K562 (cell line): ENCODE measurements around the gene RHEBL1. TPM values are rescaled to one million over a fixed set of nuclear protein-coding genes. Genes with fewer than 3 reads are reported as not detected.

Source experiments
- ATAC-seq: fragments of 200-7000 bp; cut with Tn5 transposase; 3 replicates; pipeline ENCODE4 v1.9.1; 2020; ENCODE audit warnings: moderate library complexity
- BruUV-seq: library from RNA; stranded (reverse); fragments of 400-500 nt; replicated peaks from 2 replicates; lab custom pipeline; 2021; lab: Mats Ljungman, UMichigan
- CTCF ChIA-PET: fragments of 300-600 bp; formaldehyde crosslinking; extraction: SDS; loops from one replicate; lab custom pipeline; 2021; ENCODE audit warnings: low intra/inter-chr PET ratio; lab: Yijun Ruan, JAX
- POLR2A ChIA-PET: fragments of 300-600, 350-650 bp; sonication (Branson Sonifier 250); formaldehyde crosslinking; extraction: SDS; loops from one replicate; lab custom pipeline; 2021; ENCODE audit warnings: antibody characterized with exemption, inconsistent platforms; lab: Yijun Ruan, JAX
- DNase-seq, 4 experiments: peaks; one replicate each; pipeline versions ENCODE4 v3.0.0 to v3.0.0-alpha.2; 2011 to 2018; ENCODE audit warnings: low spot score in 3 of 4, mixed read lengths in 3 of 4; ENCODE audit errors: extremely low read depth in 1 of 4
- FAIRE-seq: peaks from 2 replicates; lab custom pipeline; 2011; peaks lifted over from hg19 to GRCh38; lab: Jason Lieb, UNC
- H2AFZ ChIP-seq: 2 replicates; pipeline ENCODE4 v1.6.0; 2011; ENCODE audit warnings: low read depth, low read length, control low read depth, inconsistent platforms
- H3K27ac ChIP-seq: fragments of 200-600 bp; 3 replicates; pipeline ENCODE4 v1.8.0; 2011; ENCODE audit warnings: low read depth, mild to moderate bottlenecking, control low read depth, inconsistent platforms, low read length, moderate library complexity, mixed read lengths; ENCODE audit errors: extremely low read depth
- H3K27me3 ChIP-seq, 2 experiments: fragments of 300-600 bp in 1 of 2; 2 replicates in 1 of 2; 3 replicates in 1 of 2; pipeline versions ENCODE4 v1.6.0 to v1.8.0; 2011; ENCODE audit warnings: inconsistent platforms in 2 of 2, low read length in 2 of 2, mild to moderate bottlenecking in 1 of 2, mixed read lengths in 1 of 2, moderate library complexity in 1 of 2; ENCODE audit not compliant: control insufficient read depth in 2 of 2, insufficient read depth in 2 of 2
- H3K36me3 ChIP-seq: fragments of 300-600 bp; 3 replicates; pipeline ENCODE4 v1.8.0; 2011; ENCODE audit warnings: mild to moderate bottlenecking, low read length, inconsistent platforms; ENCODE audit not compliant: control insufficient read depth, insufficient read depth
- H3K4me1 ChIP-seq, 2 experiments: fragments of 200-600 bp in 1 of 2; replicated peaks in 1 of 2; 2 replicates in 1 of 2; 3 replicates in 1 of 2; pipeline versions ENCODE4 v1.5.1 to v1.8.0; 2011; ENCODE audit warnings: inconsistent platforms in 2 of 2, low read length in 2 of 2, mild to moderate bottlenecking in 1 of 2, mixed read lengths in 1 of 2, moderate library complexity in 1 of 2; ENCODE audit not compliant: control insufficient read depth in 2 of 2, insufficient read depth in 2 of 2
- H3K4me2 ChIP-seq: 2 replicates; pipeline ENCODE4 v1.6.1; 2011; ENCODE audit warnings: low read length, control low read depth, inconsistent platforms, mixed read lengths; ENCODE audit not compliant: insufficient read depth
- H3K4me3 ChIP-seq: fragments of 200-600 bp; sonication (generic), shearing (Covaris generic); 2 replicates; pipeline ENCODE4 v1.5.1; 2016; ENCODE audit warnings: control low read depth, inconsistent platforms
- H3K79me2 ChIP-seq: fragments of 200-600 bp; 3 replicates; pipeline ENCODE4 v1.8.0; 2011; ENCODE audit warnings: low read length, inconsistent platforms; ENCODE audit not compliant: control insufficient read depth, insufficient read depth
- H3K9ac ChIP-seq, 2 experiments: 2 replicates each; pipeline versions ENCODE4 v1.6.0 to v1.6.1; 2011; ENCODE audit warnings: low read depth in 2 of 2, low read length in 2 of 2, control low read depth in 1 of 2, inconsistent platforms in 1 of 2, mild to moderate bottlenecking in 1 of 2, mixed read lengths in 1 of 2; ENCODE audit not compliant: insufficient read depth in 1 of 2
- H3K9me1 ChIP-seq: one replicate; pipeline ENCODE4 v1.6.0; 2011; ENCODE audit warnings: inconsistent platforms, mild to moderate bottlenecking, low read length, moderate library complexity; ENCODE audit not compliant: control insufficient read depth, insufficient read depth
- H3K9me3 ChIP-seq: replicated peaks from 2 replicates; pipeline ENCODE4 v1.5.1; 2011; ENCODE audit warnings: low read depth, low read length, inconsistent platforms; ENCODE audit not compliant: control insufficient read depth, insufficient read depth
- H4K20me1 ChIP-seq: replicated peaks from 2 replicates; pipeline ENCODE4 v1.6.1; 2011; ENCODE audit warnings: low read length, inconsistent platforms, mixed read lengths; ENCODE audit not compliant: control insufficient read depth, insufficient read depth
- HNRNPLL ChIP-seq: fragments of 200-400 bp; formaldehyde crosslinking; IDR thresholded peaks from 2 replicates; pipeline ENCODE4 v1.6.1; 2017; ENCODE audit warnings: low read length, low read depth, mild to moderate bottlenecking; ENCODE audit not compliant: poor library complexity, severe bottlenecking
- MCM3 ChIP-seq: fragments of 450-650 bp; IDR thresholded peaks from 2 replicates; pipeline ENCODE4 v1.6.1; 2016
- MXI1 ChIP-seq: IDR thresholded peaks from 2 replicates; pipeline ENCODE4 v1.6.1; 2011; ENCODE audit warnings: low read depth, mild to moderate bottlenecking, improper control_type of control experiment, low read length
- PHTF2 ChIP-seq: fragments of 250-450 bp; sonication (Bioruptor Pico); IDR thresholded peaks from 2 replicates; pipeline ENCODE4 v1.5.0; 2021; ENCODE audit warnings: mild to moderate bottlenecking
- POLR2G ChIP-seq: fragments of 200-400 bp; formaldehyde crosslinking; IDR thresholded peaks from 2 replicates; pipeline ENCODE4 v1.6.1; 2017; ENCODE audit warnings: low read depth, mild to moderate bottlenecking, antibody characterized with exemption, low read length, moderate library complexity
- RBM25 ChIP-seq: fragments of 200-400 bp; formaldehyde crosslinking; IDR thresholded peaks from 2 replicates; pipeline ENCODE4 v1.6.1; 2018; ENCODE audit warnings: low read length, low read depth, moderate library complexity; ENCODE audit not compliant: severe bottlenecking
- SMARCE1 ChIP-seq: fragments of 450-650 bp; IDR thresholded peaks from 2 replicates; pipeline ENCODE4 v1.7.1; 2016; ENCODE audit warnings: mild to moderate bottlenecking
- THRAP3 ChIP-seq: fragments of 450-650 bp; IDR thresholded peaks from 2 replicates; pipeline ENCODE4 v1.6.1; 2016; ENCODE audit warnings: mild to moderate bottlenecking, inconsistent platforms, borderline replicate concordance
- U2AF2 ChIP-seq: fragments of 200-400 bp; formaldehyde crosslinking; optimal IDR thresholded peaks from 2 replicates; pipeline ENCODE3; 2017; ENCODE audit warnings: low read depth, mild to moderate bottlenecking, low read length
- WGBS: fragments of 100-300 bp; shearing (Covaris generic); methylation state at CpG from one replicate; pipeline ENCODE4 v1.1.6; 2016; ENCODE audit warnings: low coverage, mixed read lengths; ENCODE audit not compliant: insufficient coverage; ENCODE audit errors: missing lambda C conversion rate; 5-methylcytosine and 5-hydroxymethylcytosine counted together
- in situ Hi-C: fragments of 300-500 bp; cut with MboI; formaldehyde crosslinking; loops from 4 replicates; pipeline ENCODE4 v1.15.0; 2018; ENCODE audit warnings: inconsistent platforms, mixed read lengths
- intact Hi-C: fragments of 100-400 bp; cut with micrococcal nuclease; formaldehyde crosslinking; loops from 2 replicates; pipeline ENCODE4 v1.14.2; 2022
- polyA plus RNA-seq, 8 experiments: library from polyadenylated mRNA; depleted of rRNA in 4 of 8; stranded (reverse) in 5 of 8; unstranded in 3 of 8; fragments of >200 nt; fragmentation: Nextera tagmentation in 2 of 8; fragmentation: Illumina TruSeq in 1 of 8; extraction: Ambion mirVana in 2 of 8; extraction: Trizol in 1 of 8; gene quantifications; 2 replicates each; pipeline versions ENCODE4 v1.2.1 to v1.2.3, GENCODE V29; 2011 to 2014; ENCODE audit warnings: inconsistent platforms in 1 of 8, missing spikeins in 1 of 8
- total RNA-seq, 7 experiments: library from RNA; depleted of rRNA in 6 of 7; stranded (reverse); fragments of >200 nt in 6 of 7; fragmentation: Illumina TruSeq in 2 of 7; extraction: Trizol in 2 of 7; gene quantifications; 2 replicates each; pipeline versions ENCODE4 v1.2.1 to v1.2.3, GENCODE V29; 2011 to 2021; ENCODE audit warnings: low replicate concordance in 1 of 7
- TF ChIP-seq, protein P1 (sequence below): fragments of 250-450 bp; sonication (Bioruptor Pico); IDR thresholded peaks from 2 replicates; pipeline ENCODE4 v1.8.0; 2022; ENCODE audit warnings: moderate library complexity, mild to moderate bottlenecking, inconsistent platforms
- TF ChIP-seq, protein P2 (sequence below), 2 experiments: fragments of 450-650 bp in 1 of 2; sonication (generic) in 1 of 2; formaldehyde crosslinking in 1 of 2; IDR thresholded peaks; 2 replicates each; pipeline versions ENCODE4 v1.7.1 to v1.9.0; 2016 to 2022; ENCODE audit warnings: inconsistent platforms in 1 of 2, mild to moderate bottlenecking in 1 of 2, missing genetic modification reagents in 1 of 2

Gene RHEBL1
- total and polyA plus RNA-seq, 9 of the 15 experiments (the other 6 are each of a cell fraction or from before 2014, with no cell fraction given), result 4.3 to 36.1 (median 8.2) TPM

DNA sequence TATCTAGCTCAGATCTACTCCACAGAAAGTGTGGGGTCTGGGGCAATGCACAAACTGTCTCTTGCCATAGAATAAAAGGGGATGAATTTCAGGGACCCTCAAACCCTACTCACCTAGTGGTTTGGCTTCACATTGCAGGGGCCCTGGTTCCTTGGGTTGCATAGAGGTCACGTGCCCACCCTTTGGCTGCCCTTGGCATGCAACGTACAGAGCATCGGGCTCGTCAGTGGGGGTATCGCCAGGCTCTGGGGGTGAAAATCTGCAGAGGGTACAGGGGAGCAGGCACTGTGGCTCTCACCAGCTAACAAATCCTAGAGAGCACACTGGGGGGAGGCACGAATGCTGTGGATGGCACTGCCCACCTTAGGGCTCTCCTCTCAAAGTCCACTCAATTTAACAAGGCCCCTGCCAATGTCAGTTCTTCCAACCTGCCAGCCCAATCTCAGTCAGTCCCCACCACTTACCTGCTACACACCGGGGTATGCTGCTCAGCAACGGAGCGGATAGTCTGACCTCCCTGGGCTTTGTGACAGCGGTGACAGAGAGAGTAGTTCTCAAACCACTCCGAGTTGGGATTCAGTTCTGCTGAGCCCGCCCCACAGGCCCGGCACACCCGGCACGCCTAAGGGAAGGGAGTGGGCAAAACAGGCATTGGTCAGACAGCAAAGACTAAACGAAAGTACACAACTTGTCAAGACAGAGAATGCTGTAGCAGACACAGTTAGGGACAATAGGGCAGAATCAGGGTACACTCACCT is 17.1 kb downstream of the RHEBL1 start:
- peaks cover 4% of the 10 kb centered on the region for H3K9me1 ChIP-seq
- FAIRE-seq (no peak), ATAC-seq (no peak), DNase-seq (no peak)
- H3K4me2 ChIP-seq, result no peak overlapping the region
- no peak overlapping the region for H3K27ac ChIP-seq
- intact Hi-C loops (no loop called here), in situ Hi-C loops (no loop called here)
- CTCF ChIA-PET, result no interaction called here
- H3K9ac ChIP-seq, result no peak overlapping the region
- no peak overlapping the region for H2AFZ ChIP-seq
- BruUV-seq, result no TSS peak
- peaks cover 6 to 12% of the 10 kb centered on the region in 2 experiments; a peak in 3 of 5 replicates for H3K4me1 ChIP-seq
- peaks cover 35% of the 10 kb centered on the region for H4K20me1 ChIP-seq
- H3K36me3 ChIP-seq, result peaks cover 86% of the 10 kb centered on the region
- no peak overlapping the region for H3K4me3 ChIP-seq
- POLR2A ChIA-PET, result interaction anchor here (0.6 to 2.1 kb wide), 2 partner anchors 13 to 17 kb away, joined by 3 to 10 read pairs; partner anchors contain the start of gene RHEBL1
- H3K79me2 ChIP-seq, result peaks cover 45% of the 10 kb centered on the region
- no peaks in the 10 kb centered on the region for H3K27me3 ChIP-seq
- H3K9me3 ChIP-seq, result no peaks in the 10 kb centered on the region
- 92% methylated on average over 16 of the region's 16 CpGs for WGBS
- TF ChIP-seq U2AF2 (no peak), HNRNPLL (no peak), PHTF2 (CRISPR knock-in tag) (no peak), SMARCE1 (no peak), RBM25 (no peak), MXI1 (no peak), POLR2G (no peak), THRAP3 (no peak), MCM3 (no peak)
- TF ChIP-seq, protein P1, sequence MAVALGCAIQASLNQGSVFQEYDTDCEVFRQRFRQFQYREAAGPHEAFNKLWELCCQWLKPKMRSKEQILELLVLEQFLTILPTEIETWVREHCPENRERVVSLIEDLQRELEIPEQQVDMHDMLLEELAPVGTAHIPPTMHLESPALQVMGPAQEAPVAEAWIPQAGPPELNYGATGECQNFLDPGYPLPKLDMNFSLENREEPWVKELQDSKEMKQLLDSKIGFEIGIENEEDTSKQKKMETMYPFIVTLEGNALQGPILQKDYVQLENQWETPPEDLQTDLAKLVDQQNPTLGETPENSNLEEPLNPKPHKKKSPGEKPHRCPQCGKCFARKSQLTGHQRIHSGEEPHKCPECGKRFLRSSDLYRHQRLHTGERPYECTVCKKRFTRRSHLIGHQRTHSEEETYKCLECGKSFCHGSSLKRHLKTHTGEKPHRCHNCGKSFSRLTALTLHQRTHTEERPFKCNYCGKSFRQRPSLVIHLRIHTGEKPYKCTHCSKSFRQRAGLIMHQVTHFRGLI (CRISPR knock-in tag), result no peak
- TF ChIP-seq, protein P2, sequence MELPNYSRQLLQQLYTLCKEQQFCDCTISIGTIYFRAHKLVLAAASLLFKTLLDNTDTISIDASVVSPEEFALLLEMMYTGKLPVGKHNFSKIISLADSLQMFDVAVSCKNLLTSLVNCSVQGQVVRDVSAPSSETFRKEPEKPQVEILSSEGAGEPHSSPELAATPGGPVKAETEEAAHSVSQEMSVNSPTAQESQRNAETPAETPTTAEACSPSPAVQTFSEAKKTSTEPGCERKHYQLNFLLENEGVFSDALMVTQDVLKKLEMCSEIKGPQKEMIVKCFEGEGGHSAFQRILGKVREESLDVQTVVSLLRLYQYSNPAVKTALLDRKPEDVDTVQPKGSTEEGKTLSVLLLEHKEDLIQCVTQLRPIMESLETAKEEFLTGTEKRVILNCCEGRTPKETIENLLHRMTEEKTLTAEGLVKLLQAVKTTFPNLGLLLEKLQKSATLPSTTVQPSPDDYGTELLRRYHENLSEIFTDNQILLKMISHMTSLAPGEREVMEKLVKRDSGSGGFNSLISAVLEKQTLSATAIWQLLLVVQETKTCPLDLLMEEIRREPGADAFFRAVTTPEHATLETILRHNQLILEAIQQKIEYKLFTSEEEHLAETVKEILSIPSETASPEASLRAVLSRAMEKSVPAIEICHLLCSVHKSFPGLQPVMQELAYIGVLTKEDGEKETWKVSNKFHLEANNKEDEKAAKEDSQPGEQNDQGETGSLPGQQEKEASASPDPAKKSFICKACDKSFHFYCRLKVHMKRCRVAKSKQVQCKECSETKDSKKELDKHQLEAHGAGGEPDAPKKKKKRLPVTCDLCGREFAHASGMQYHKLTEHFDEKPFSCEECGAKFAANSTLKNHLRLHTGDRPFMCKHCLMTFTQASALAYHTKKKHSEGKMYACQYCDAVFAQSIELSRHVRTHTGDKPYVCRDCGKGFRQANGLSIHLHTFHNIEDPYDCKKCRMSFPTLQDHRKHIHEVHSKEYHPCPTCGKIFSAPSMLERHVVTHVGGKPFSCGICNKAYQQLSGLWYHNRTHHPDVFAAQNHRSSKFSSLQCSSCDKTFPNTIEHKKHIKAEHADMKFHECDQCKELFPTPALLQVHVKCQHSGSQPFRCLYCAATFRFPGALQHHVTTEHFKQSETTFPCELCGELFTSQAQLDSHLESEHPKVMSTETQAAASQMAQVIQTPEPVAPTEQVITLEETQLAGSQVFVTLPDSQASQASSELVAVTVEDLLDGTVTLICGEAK (IDR thresholded peaks at IDR 0.05), result no peak
- TF ChIP-seq, protein P2 (CRISPR knock-in tag; IDR thresholded peaks at IDR 0.05), result no peak
